MM.1S (cell line): Measurements from ENCODE around the gene SLC2A5.

Experiments used
- CTCF ChIP-seq: fragments of 300-600 bp; sonication (generic); IDR thresholded peaks from 2 replicates; pipeline ENCODE4 v1.5.1; 2016; ENCODE audit warnings: antibody characterized with exemption, low read length, mixed read lengths
- EZH2 ChIP-seq: fragments of 300-600 bp; sonication (generic); optimal IDR thresholded peaks from 2 replicates; pipeline ENCODE3; 2017; ENCODE audit warnings: low read depth, mild to moderate bottlenecking, antibody characterized with exemption, low read length, mixed read lengths

- TF ChIP-seq CTCF (no peak), EZH2 (no peak)
These were observed 37.7 kb upstream of the SLC2A5 start for GRCh38 chr1:9107136-9107535.
